ENCODE data around the gene UCN2. TPM values are rescaled to one million over a fixed set of nuclear protein-coding genes. Genes with fewer than 3 reads are reported as not detected.

UCN2 gene
- total and polyA plus RNA-seq, 2 donors from 2014 or later, result not detected

GRCh38 chr3:48607519-48607918 lies 43.9 kb upstream of the UCN2 start:
- H3K9ac ChIP-seq (ENCODE audit: low read length in 3 of 3), result no peak overlapping the region
- TF ChIP-seq CTCF (IDR thresholded peaks at IDR 0.05; ENCODE audit: borderline replicate concordance, extremely low read depth, insufficient read depth), result no peak
- H3K4me1 ChIP-seq (ENCODE audit: control insufficient read depth in 2 of 3, insufficient read depth in 2 of 3, low read depth in 1 of 3, low read length in 3 of 3), result peaks cover 0 to 9% (median 0%) of the 10 kb centered on the region in 3 donors
- DNase-seq (no peak), FAIRE-seq (no peak)
- no peak overlapping the region for H3K4me3 ChIP-seq (ENCODE audit: low read length in 3 of 3)
- intact Hi-C loops (cut with DNase I), result no loop called here
- H3K36me3 ChIP-seq (ENCODE audit: control insufficient read depth in 2 of 3, insufficient read depth in 3 of 3, low read length in 3 of 3), result peaks cover 6 to 38% (median 32%) of the 10 kb centered on the region in 3 donors
- H3K27me3 ChIP-seq (ENCODE audit: control insufficient read depth, insufficient read depth, low read length), result no peaks in the 10 kb centered on the region
- H3K9me3 ChIP-seq (ENCODE audit: control insufficient read depth in 2 of 3, insufficient read depth in 1 of 3, low read length in 3 of 3), result no peaks in the 10 kb centered on the region
- H3K27ac ChIP-seq (ENCODE audit: low read depth in 2 of 2, low read length in 2 of 2), result no peak overlapping the region

- Histone ChIP-seq H3K27ac (ENCODE audit: low read depth in 2 of 2, low read length in 2 of 2) (no peak overlapping the region), H3K27me3 (ENCODE audit: control insufficient read depth, insufficient read depth, low read length) (no peaks in the 10 kb centered on the region), H3K9ac (ENCODE audit: low read length in 3 of 3) (no peak overlapping the region), H3K4me1 (ENCODE audit: control insufficient read depth in 2 of 3, insufficient read depth in 2 of 3, low read depth in 1 of 3, low read length in 3 of 3) (peaks cover 0 to 4% (median 0%) of the 10 kb centered on the region in 3 donors), H3K36me3 (ENCODE audit: control insufficient read depth in 2 of 3, insufficient read depth in 3 of 3, low read length in 3 of 3) (peaks cover 6 to 73% (median 59%) of the 10 kb centered on the region in 3 donors), H3K4me3 (ENCODE audit: low read length in 3 of 3) (no peak overlapping the region), H3K9me3 (ENCODE audit: control insufficient read depth in 2 of 3, insufficient read depth in 1 of 3, low read length in 3 of 3) (no peaks in the 10 kb centered on the region)
- intact Hi-C loops (cut with DNase I), result no loop called here
- DNase-seq, result no peak
- no peak for TF ChIP-seq CTCF (IDR thresholded peaks at IDR 0.05; ENCODE audit: borderline replicate concordance, extremely low read depth, insufficient read depth)
- no peak for FAIRE-seq
These were observed 38.0 kb upstream of the UCN2 start for GRCh38 chr3:48601622-48601994.

GRCh38 chr3:48600711-48601621 lies 37.4 kb upstream of the UCN2 start:
- intact Hi-C loops (cut with DNase I), result no loop called here
- Histone ChIP-seq H3K4me3 (ENCODE audit: low read length in 3 of 3) (no peak overlapping the region), H3K27me3 (ENCODE audit: control insufficient read depth, insufficient read depth, low read length) (no peaks in the 10 kb centered on the region), H3K9ac (ENCODE audit: low read length in 3 of 3) (no peak overlapping the region), H3K27ac (ENCODE audit: low read depth in 2 of 2, low read length in 2 of 2) (no peak overlapping the region), H3K9me3 (ENCODE audit: control insufficient read depth in 2 of 3, insufficient read depth in 1 of 3, low read length in 3 of 3) (no peaks in the 10 kb centered on the region), H3K4me1 (ENCODE audit: control insufficient read depth in 2 of 3, insufficient read depth in 2 of 3, low read depth in 1 of 3, low read length in 3 of 3) (peaks cover 0 to 4% (median 0%) of the 10 kb centered on the region in 3 donors), H3K36me3 (ENCODE audit: control insufficient read depth in 2 of 3, insufficient read depth in 3 of 3, low read length in 3 of 3) (peaks cover 6 to 70% (median 57%) of the 10 kb centered on the region in 3 donors)
- DNase-seq (no peak), FAIRE-seq (no peak)
- no peak for TF ChIP-seq CTCF (IDR thresholded peaks at IDR 0.05; ENCODE audit: borderline replicate concordance, extremely low read depth, insufficient read depth)

Measured in kidney (tissue), 14 donors.